ENCODE data around the gene TREML1.
A peak's percentile ranks its signal among the peaks of the same experiment; 100 is the strongest.

Gene TREML1

GRCh38 chr6:41182069-41183034, 28.2 kb upstream of the TREML1 start:
- DNase-seq, result peak; percentile 66
- in situ Hi-C loops (cut with HindIII; ENCODE audit: low pct_ligation_motif_present, low pct_unique_long_range_greater_than_20kb, low sequenced_read_pairs), result no loop called here

DNA sequence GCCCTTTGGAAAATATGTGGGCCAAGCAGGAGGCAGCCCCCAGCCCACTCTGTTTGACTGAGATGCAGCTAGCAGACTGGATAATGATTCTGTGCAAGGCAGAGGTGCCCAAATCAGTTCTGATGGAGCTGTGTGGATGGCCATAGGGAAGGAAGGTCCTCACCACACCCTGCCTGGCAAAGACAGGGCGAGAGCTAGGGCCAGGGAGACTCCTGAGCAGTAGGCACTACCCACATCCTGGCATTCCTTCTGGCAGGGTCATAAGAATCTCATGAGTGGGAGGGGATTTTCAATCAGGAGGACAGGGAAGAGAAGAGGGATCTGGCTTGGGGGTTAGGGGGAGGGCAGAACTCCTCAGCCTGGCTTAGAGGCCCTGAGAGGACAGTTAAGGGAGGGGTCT, 27.4 kb upstream of the TREML1 start:
- DNase-seq, result no peak
- in situ Hi-C loops (cut with HindIII; ENCODE audit: low pct_ligation_motif_present, low pct_unique_long_range_greater_than_20kb, low sequenced_read_pairs), result no loop called here

GRCh38 chr6:41179163-41179562, 25.0 kb upstream of the TREML1 start:
- in situ Hi-C loops (cut with HindIII; ENCODE audit: low pct_ligation_motif_present, low pct_unique_long_range_greater_than_20kb, low sequenced_read_pairs), result no loop called here
- DNase-seq, result no peak

- in situ Hi-C loops (cut with HindIII; ENCODE audit: low pct_ligation_motif_present, low pct_unique_long_range_greater_than_20kb, low sequenced_read_pairs), result no loop called here
- no peak for DNase-seq
Observed at GRCh38 chr6:41177695-41178094, 23.5 kb upstream of the TREML1 start.

- in situ Hi-C loops (cut with HindIII; ENCODE audit: low pct_ligation_motif_present, low pct_unique_long_range_greater_than_20kb, low sequenced_read_pairs), result no loop called here
- DNase-seq, result no peak
Observed at GRCh38 chr6:41177287-41177686, 23.1 kb upstream of the TREML1 start.

DNA sequence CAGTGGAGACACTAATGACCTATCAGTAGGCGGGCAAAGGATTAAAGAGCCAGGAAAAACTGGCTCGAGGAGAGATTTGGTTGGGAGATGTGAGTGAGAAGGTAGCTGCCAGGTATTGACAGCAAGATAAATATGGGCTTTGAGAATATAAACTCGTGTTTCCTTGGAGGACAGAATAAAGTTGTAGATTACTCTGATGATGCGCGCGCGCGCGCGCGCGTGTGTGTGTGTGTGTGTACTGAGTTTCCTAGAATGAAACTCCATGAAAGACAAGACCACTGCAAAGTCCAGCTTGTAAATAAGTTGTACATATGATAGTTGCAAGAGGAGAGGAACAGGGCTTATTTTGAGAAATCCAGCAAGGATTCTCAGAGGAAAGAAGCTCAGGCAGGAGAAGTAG, 22.0 kb upstream of the TREML1 start:
- in situ Hi-C loops (cut with HindIII; ENCODE audit: low pct_ligation_motif_present, low pct_unique_long_range_greater_than_20kb, low sequenced_read_pairs), result no loop called here
- DNase-seq, result no peak

DNA sequence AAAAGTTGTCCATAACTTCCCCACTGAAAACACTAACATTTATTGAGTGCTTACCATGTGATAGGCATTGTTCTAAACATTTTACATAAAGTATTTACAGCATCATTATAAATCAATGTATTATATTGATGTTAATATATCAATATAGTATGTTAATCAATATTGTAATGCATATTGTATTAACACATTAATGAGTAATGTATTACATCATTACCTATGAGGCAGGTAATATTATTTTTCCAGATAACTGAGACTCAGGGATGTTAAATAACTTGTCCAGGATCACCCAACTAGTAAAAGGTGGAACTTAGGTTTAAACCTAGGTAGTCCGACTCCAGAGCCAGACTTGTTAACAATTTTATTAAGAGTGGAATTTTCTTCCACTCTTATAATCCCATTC, 20.9 kb upstream of the TREML1 start:
- DNase-seq, result no peak
- in situ Hi-C loops (cut with HindIII; ENCODE audit: low pct_ligation_motif_present, low pct_unique_long_range_greater_than_20kb, low sequenced_read_pairs), result no loop called here

DNA sequence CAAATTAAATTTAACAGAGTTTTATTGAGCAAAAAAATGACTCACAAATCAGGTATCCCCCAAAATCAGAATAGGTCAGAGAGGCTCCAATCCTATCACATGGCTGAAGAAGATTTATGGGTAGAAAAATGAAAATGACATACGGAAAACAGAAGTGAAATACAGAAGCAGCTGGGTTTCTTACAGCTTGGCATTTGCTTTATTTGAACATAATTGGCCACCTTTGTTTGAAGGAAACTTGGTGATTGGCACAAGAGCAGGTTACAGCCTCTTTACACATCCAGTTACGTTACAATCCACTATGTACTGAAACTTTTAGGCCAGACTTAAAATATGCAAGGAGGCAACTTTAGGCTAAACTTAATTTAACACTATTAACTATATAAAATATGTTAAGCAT, 20.5 kb upstream of the TREML1 start:
- DNase-seq, result no peak
- in situ Hi-C loops (cut with HindIII; ENCODE audit: low pct_ligation_motif_present, low pct_unique_long_range_greater_than_20kb, low sequenced_read_pairs), result no loop called here

- in situ Hi-C loops (cut with HindIII; ENCODE audit: low pct_ligation_motif_present, low pct_unique_long_range_greater_than_20kb, low sequenced_read_pairs), result no loop called here
- DNase-seq, result no peak
Observed at GRCh38 chr6:41171908-41172307, 17.8 kb upstream of the TREML1 start.

DNA sequence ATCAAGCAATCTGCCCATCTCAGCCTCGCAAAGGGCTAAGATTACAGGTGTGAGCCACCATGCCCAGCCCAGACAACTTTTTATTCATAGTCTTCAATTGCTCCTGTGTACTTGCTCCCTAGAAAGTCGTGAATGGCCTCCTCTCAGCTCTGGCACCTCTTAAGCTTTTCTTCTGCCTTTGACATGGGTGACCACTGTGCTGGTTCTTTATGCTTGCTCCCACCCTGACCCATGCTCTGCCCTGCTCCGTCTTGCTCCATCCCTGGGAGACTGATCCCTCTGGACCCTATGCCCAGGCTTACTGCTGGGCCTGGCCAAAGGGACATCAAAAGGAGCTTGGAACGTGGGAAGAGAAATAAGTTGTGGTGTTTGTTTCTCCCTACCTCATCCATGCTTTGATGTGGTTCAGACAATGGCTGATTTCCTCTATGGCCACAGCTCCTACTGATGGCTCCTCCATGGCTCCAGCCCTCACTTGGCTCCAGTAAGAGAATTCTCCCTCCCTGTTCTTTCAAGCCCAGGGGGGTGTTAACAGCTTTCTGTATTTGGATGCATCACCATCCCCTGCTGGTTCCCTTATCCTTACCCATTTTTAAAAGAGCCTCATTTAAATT, 16.5 kb upstream of the TREML1 start:
- no peak for DNase-seq
- in situ Hi-C loops (cut with HindIII; ENCODE audit: low pct_ligation_motif_present, low pct_unique_long_range_greater_than_20kb, low sequenced_read_pairs), result no loop called here

- in situ Hi-C loops (cut with HindIII; ENCODE audit: low pct_ligation_motif_present, low pct_unique_long_range_greater_than_20kb, low sequenced_read_pairs), result no loop called here
Observed at GRCh38 chr6:41167173-41167963, 13.2 kb upstream of the TREML1 start.

GRCh38 chr6:41164551-41165120, 10.5 kb upstream of the TREML1 start:
- no peak for DNase-seq
- in situ Hi-C loops (cut with HindIII; ENCODE audit: low pct_ligation_motif_present, low pct_unique_long_range_greater_than_20kb, low sequenced_read_pairs), result no loop called here

More at GRCh38 chr6:41167173-41167963, 13.2 kb upstream of the TREML1 start:
- peak; percentile 18 for DNase-seq

- in situ Hi-C loops (cut with HindIII; ENCODE audit: low pct_ligation_motif_present, low pct_unique_long_range_greater_than_20kb, low sequenced_read_pairs), result no loop called here
- DNase-seq, result no peak
Observed at GRCh38 chr6:41163419-41163717, 9.2 kb upstream of the TREML1 start.

- in situ Hi-C loops (cut with HindIII; ENCODE audit: low pct_ligation_motif_present, low pct_unique_long_range_greater_than_20kb, low sequenced_read_pairs), result no loop called here
Observed at GRCh38 chr6:41162687-41163418, 8.7 kb upstream of the TREML1 start, which contains the start of gene TREM2. TSS of gene TREM2 (minus strand) at chr6:41163116. CDS start at chr6:41163082, 34 bp downstream.

DNA sequence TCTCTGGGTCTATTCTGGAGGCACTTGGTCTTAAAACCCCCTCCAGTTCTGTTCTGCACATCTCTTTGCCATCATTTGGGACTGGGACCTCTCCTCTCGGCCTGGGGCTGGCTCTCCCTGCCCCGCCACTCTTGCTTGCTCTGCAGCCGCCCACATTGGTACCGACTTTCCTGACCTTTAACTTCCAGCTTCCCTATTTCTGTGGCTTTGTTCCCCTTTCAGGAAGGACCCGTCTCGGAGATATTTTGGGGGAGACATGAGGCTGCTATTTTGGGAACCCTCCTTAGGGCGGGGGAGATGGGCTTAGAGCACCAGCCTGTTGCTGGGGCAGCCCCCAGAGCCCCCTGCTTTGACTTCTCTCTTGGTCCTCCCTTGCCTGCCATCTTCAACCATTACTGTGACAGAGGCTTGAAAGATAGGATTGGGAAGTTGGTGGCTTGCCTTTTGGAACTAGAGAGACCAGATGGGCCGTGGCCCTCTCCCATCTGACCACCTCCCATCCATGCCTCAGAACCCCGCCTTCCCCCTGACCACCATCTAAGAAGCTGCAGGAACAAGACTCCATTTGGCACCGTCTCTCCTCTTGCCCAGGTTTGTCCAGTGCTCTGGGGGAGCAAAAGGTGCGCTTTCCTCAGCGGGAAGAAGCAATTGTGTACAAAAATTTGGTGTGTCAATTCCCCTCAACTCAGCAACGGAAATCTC, 7.9 kb upstream of the TREML1 start:
- in situ Hi-C loops (cut with HindIII; ENCODE audit: low pct_ligation_motif_present, low pct_unique_long_range_greater_than_20kb, low sequenced_read_pairs), result no loop called here
- DNase-seq, result no peak

More at GRCh38 chr6:41162687-41163418, 8.7 kb upstream of the TREML1 start, which contains the start of gene TREM2:
- no peak for DNase-seq

DNA sequence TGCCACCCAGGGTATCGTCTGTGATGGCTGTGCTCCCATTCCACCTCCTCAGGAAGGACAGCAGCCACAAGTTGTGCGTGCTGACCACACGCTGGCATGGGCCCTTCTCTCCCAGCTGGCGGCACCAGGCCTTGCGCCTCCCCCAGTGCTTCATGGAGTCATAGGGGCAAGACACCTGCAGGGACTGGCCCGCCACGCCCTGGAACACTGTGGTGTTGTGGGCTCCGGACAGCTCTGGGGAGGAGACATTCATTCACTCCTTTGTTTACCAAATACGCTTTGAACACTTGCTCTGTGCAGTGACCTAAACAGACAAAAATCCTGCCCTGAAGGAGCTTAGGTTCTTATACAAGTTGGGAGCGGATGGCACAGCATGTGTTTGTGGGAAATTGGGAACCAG, 7.2 kb upstream of the TREML1 start:
- in situ Hi-C loops (cut with HindIII; ENCODE audit: low pct_ligation_motif_present, low pct_unique_long_range_greater_than_20kb, low sequenced_read_pairs), result no loop called here
- no peak for DNase-seq

DNA sequence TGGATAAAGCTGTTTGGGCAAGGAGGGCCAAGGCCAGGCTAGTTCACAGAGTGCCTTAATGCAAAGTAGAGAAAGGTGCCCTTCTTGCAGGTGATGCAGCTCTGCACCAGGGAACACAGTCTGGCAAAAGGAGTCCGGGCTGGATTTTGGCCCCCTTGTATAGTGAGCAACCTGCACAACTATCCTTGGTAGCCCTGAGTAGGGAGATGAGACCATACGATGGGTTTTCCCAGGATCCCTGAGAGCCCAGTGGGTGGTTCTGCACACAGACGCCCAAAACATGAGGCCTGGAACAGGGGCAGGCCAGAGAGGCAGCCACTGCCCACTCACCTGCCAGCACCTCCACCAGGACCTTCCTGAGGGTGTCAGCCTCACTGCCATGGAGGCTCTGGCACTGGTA, 6.8 kb upstream of the TREML1 start:
- DNase-seq, result no peak
- in situ Hi-C loops (cut with HindIII; ENCODE audit: low pct_ligation_motif_present, low pct_unique_long_range_greater_than_20kb, low sequenced_read_pairs), result no loop called here
